ENCODE results near the gene FNIP2.

FNIP2 gene

GRCh38 chr4:158776106-158776505 lies 7.3 kb downstream of the FNIP2 start:
- Histone ChIP-seq H3K36me3 (ENCODE audit: control insufficient read depth in 2 of 2, insufficient read depth in 1 of 2, low read length in 2 of 2) (no peaks in the 10 kb centered on the region), H3K4me3 (ENCODE audit: low read depth, low read length) (no peak overlapping the region), H3K4me1 (ENCODE audit: control insufficient read depth, insufficient read depth, low read length) (peaks cover 33% of the 10 kb centered on the region), H3K27ac (ENCODE audit: extremely low read depth, low read depth, low read length) (no peak overlapping the region), H3K9me3 (ENCODE audit: control insufficient read depth, insufficient read depth, low read depth, low read length) (no peaks in the 10 kb centered on the region)
- CTCF ChIA-PET: no interaction called here
- POLR2A ChIA-PET: no interaction called here
- no peak for TF ChIP-seq BCL11B (tag by site-specific recombination; IDR thresholded peaks at IDR 0.05; ENCODE audit: low read depth)
- TF ChIP-seq FEZF1 (tag by site-specific recombination; IDR thresholded peaks at IDR 0.05): no peak
- no peak for TF ChIP-seq KLF17 (tag by site-specific recombination; IDR thresholded peaks at IDR 0.05)
- no peak for TF ChIP-seq ZNF404 (tag by site-specific recombination; IDR thresholded peaks at IDR 0.05)
- TF ChIP-seq ZNF335 (tag by site-specific recombination; conservative IDR thresholded peaks at IDR 0.05): no peak
- no peak for TF ChIP-seq IKZF3 (tag by site-specific recombination; IDR thresholded peaks at IDR 0.05)
- TF ChIP-seq ZEB2 (tag by site-specific recombination; IDR thresholded peaks at IDR 0.05): no peak
- TF ChIP-seq EGR2 (tag by site-specific recombination; IDR thresholded peaks at IDR 0.05; ENCODE audit: low read depth): no peak
- no peak for TF ChIP-seq ZSCAN30 (tag by site-specific recombination; IDR thresholded peaks at IDR 0.05)
- TF ChIP-seq SCRT2 (tag by site-specific recombination; IDR thresholded peaks at IDR 0.05): no peak
- no peak for TF ChIP-seq ZNF791 (tag by site-specific recombination; IDR thresholded peaks at IDR 0.05)
- no peak for TF ChIP-seq MZF1 (tag by site-specific recombination; IDR thresholded peaks at IDR 0.05; ENCODE audit: borderline replicate concordance)
- no peak for TF ChIP-seq ZNF501 (tag by site-specific recombination; IDR thresholded peaks at IDR 0.05)
- TF ChIP-seq ZNF664 (tag by site-specific recombination; IDR thresholded peaks at IDR 0.05): no peak
- TF ChIP-seq ZNF677 (tag by site-specific recombination; IDR thresholded peaks at IDR 0.05): no peak
- no peak for TF ChIP-seq INSM2 (tag by site-specific recombination; IDR thresholded peaks at IDR 0.05)
- TF ChIP-seq ZNF354C (tag by site-specific recombination; IDR thresholded peaks at IDR 0.05; ENCODE audit: borderline replicate concordance, low read depth): no peak
- TF ChIP-seq PATZ1 (tag by site-specific recombination; IDR thresholded peaks at IDR 0.05): no peak
- no peak for TF ChIP-seq ZNF239 (tag by site-specific recombination; IDR thresholded peaks at IDR 0.05)

- TF ChIP-seq TSHZ1 (tag by site-specific recombination; IDR thresholded peaks at IDR 0.05; ENCODE audit: borderline replicate concordance) (no peak), MEIS1 (CRISPR knock-in tag; IDR thresholded peaks at IDR 0.05; ENCODE audit: borderline replicate concordance) (no peak), ZNF16 (tag by site-specific recombination; IDR thresholded peaks at IDR 0.05; ENCODE audit: low read depth) (no peak), ZIC2 (tag by site-specific recombination; IDR thresholded peaks at IDR 0.05) (no peak), ZNF223 (tag by site-specific recombination; IDR thresholded peaks at IDR 0.05) (no peak)
- Histone ChIP-seq H3K9me3 (ENCODE audit: control insufficient read depth, insufficient read depth, low read depth, low read length) (no peaks in the 10 kb centered on the region), H3K27ac (ENCODE audit: extremely low read depth, low read depth, low read length) (no peak overlapping the region), H3K4me3 (ENCODE audit: low read depth, low read length) (no peak overlapping the region), H3K36me3 (ENCODE audit: control insufficient read depth in 2 of 2, insufficient read depth in 1 of 2, low read length in 2 of 2) (no peaks in the 10 kb centered on the region), H3K4me1 (ENCODE audit: control insufficient read depth, insufficient read depth, low read length) (peaks cover 43% of the 10 kb centered on the region)
- ChIA-PET CTCF (interaction anchor here (1.0 kb wide), 1 partner anchor 69 kb away, joined by 3 read pairs; no protein-coding TSS in a partner anchor), POLR2A (no interaction called here)
These were observed 8.8 kb downstream of the FNIP2 start for GRCh38 chr4:158777423-158778155.
